Camera-type eye (tissue), 1 donor: ENCODE measurements around the gene METTL3. TPM values are rescaled to one million over a fixed set of nuclear protein-coding genes. Genes with fewer than 3 reads are reported as not detected.

ENCODE experiments used
- total RNA-seq: library from RNA; depleted of rRNA; stranded (reverse); fragments of >200 nt; gene quantifications from one replicate; pipeline ENCODE4 v1.2.3, GENCODE V29; 2014

METTL3 gene
- 112 TPM for total RNA-seq

DNA sequence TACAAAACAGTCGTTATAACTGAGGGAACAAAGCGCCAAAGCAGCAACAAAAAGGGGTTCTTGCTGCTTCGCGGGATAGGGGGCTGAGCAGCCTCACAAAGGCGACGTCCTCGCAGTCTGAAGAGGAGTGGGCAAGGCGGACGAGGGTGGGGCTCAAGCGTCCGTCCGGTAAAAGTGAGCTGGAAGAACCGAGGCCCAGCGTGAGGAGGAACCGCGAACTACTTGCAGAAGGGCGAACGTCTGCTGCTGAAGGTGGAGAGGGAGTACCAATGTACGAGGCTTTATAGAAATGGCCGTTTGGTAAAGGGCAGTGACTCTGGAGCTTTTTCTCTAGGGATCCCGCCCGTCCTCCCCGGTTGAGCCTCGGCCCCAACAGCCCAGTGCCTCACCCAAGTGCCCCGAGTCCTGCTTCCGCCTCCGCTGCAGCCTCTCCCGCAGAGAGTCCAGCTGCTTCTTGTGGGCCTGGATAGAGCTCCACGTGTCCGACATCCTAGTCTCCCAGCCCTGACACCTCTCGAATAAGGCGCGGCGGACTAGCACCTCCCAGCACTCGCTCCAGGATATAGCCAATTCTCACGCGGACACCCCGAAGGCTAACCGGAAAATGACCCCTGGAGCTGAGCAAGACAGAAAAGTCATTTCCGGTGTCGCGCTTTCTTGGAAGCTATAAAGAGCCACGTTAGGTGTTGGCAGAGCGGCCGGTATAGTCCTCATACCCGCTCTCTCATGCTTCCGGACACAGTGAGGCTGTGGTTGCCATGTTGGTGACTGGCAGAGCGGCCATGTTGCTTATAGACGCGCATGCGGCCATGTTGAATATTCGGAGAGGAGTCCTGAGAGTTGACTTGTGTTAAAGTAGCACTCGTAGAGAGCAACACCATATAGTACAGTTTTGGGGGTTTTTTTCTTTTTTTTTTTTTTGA lies at the start of gene METTL3:
METTL3 (minus strand) TSS at position 606 of the 923 bp plus-strand sequence; CDS start at position 489, 117 bp downstream.

DNA sequence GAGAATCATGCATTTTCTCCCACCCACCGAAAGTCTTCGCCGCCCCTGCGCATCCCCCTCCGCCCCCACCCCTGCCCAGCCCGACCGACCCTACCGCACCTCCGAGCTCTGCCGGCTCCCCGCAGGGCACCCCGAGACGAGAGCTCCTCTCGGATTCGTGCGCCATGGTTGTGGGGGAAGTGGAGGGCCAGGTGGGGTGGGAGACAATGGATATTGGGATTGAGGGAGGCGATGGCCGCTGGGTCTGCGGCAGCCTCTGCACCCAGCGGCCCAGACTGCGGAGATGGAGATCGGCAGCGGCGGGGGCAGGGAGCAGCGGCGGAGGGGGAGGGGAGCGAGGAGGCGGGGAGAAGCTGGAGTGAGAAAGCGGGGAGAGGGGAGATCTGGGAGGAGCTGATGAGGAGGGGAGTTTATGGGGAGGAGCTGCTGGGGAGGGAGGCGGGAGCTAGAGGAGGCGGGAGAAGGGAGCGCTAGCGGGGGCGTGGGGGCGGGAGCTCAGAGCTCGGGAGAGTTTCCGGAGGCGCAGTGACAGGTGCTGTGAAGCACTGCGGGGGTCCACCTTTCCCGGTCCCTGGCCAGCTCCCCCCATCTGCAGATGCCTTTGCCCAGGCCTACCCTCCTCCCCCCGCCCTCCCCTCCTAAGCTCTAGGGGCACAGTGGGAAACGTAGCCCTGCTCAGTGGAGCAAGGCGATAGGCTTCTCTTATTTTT lies 15.0 kb upstream of the METTL3 start, which contains the start of gene SALL2:
SALL2 (minus strand) TSS at position 385 of the 710 bp plus-strand sequence; CDS start at position 166, 219 bp downstream.

DNA sequence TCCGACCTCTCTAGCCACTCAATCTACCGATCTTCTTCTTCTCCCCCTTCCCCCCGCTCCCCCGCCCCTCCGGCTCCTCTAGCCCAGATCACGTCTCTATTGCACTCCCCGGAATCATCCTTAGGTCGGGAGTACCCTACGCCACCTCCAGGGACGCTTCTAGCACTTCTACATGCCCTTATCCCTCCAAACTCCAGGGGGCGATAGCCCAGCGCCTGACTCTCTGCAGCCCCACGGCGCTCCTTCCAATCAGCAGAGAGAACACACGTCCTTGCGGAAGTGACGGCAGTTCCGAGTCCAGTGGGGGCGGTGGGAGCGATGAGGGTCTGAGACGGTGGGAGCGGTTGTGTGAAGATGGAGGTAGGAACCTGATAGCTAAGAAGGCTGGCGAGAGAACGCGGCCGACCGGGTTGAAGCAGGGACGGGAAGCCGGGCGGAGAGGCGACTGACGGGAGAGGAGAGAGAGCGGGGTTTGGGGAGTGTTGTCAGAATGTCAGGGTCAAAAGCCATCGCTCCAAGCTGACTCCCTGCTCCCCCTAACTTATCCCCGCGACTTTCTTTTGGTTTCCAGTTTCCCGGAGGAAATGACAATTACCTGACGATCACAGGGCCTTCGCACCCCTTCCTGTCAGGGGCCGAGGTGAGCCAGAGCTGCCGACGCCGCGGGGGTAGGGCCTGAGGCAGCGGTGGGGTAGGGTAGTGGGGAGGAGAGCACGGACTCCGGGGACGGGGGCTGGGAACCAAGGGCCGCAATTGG lies 34.0 kb downstream of the METTL3 start, which contains the start of the genes RAB2B and TOX4:
RAB2B (minus strand) TSS at position 35 of the 757 bp plus-strand sequence. CDS start 87 bp downstream, outside the sequence.
TOX4 (plus strand) TSS at position 271 of the 757 bp plus-strand sequence; CDS start at position 355, 84 bp downstream.

DNA sequence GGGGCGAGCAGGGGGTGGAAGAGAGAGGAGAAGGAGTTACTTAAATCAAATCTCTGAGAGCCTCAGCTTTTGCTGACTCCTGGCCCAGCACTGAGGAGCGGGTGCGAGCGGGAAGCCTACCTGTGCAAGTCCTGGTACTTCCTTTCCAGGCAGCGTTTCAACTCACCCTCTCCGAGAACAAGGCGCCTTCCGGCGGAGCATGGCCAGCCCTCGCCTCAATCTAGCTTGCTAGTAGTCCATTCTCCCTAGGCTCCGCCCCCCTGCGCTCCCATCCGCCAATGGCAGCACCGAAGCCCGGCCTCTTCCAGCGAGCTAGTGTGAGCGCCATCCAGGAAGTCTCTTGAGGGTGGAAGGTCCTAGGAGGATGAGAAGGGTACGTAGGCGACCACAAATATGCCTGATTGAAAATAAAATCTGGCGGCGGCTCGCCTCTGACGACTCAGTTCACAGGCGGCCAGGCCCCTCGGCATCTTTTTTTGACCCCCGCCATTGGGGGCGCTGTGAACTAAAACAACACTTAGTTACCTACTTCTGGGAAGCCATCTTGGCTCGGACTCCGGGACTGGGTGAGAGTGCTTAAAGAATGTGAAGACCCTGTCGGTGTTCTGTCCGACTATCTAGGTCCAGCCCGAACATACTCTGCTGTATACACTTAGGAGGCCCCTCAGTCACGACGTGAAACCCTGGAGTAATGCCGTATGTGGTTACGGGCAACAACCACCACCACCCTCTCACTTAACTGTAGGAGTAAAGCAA lies 55.0 kb downstream of the METTL3 start, which contains the start of gene CHD8:
CHD8 (minus strand) TSS at position 212 of the 756 bp plus-strand sequence. CDS start 24,480 bp downstream, outside the sequence.

Other genes with a start within 250 kb of the METTL3 start
- 598 TPM for gene HNRNPC, start 241.9 kb downstream of the METTL3 start, total RNA-seq
- 32.9 TPM for gene RPGRIP1, start 231.3 kb downstream of the METTL3 start, total RNA-seq
- 90.2 TPM for gene SUPT16H, start 127.3 kb downstream of the METTL3 start, total RNA-seq
- 83.3 TPM for gene CHD8, start 55.2 kb downstream of the METTL3 start, total RNA-seq
- 45.2 TPM for gene RAB2B, start 34.4 kb downstream of the METTL3 start, total RNA-seq
- gene TOX4, start 34.1 kb downstream of the METTL3 start, total RNA-seq = 47.1 TPM
- 35.7 TPM for gene SALL2, start 15.0 kb upstream of the METTL3 start, total RNA-seq
- gene OR10G3, start 68.7 kb upstream of the METTL3 start, total RNA-seq = not detected
- gene OR10G2, start 123.6 kb upstream of the METTL3 start, total RNA-seq = not detected
- gene OR4E2, start 142.5 kb upstream of the METTL3 start, total RNA-seq = not detected
- not detected for gene OR4E1, start 162.5 kb upstream of the METTL3 start, total RNA-seq